Measurements from ENCODE around the gene CLMP. TPM values are rescaled to one million over a fixed set of nuclear protein-coding genes. Genes with fewer than 3 reads are reported as not detected.

CLMP gene
- total and polyA plus RNA-seq, 4 donors: 5.2 to 22.9 (median 12.3) TPM

DNA sequence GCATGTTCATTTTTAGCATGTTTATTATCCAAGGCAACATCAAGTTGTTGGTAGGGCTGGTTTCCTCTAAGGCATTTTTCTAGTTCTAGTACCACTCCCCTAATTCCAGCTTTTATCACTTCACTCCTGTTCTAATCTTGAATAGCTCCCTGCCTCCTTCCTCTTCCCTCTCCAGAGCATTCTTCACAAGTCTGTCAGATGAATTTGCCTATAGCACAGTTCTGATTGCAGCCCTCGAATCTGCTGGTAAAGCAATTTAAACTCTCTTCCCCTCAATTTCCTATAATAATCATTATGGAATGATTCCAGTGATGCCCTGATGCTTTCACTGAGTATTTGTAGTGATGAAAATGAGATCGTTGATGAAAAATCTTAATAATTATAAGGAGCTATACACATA is 43.3 kb downstream of the CLMP start:
- 78 to 79% methylated on average over 2 of the region's 2 CpGs for WGBS, 2 donors
- H3K36me3 ChIP-seq (ENCODE audit: control insufficient read depth in 4 of 4, insufficient read depth in 4 of 4, low read length in 4 of 4): no peaks in the 10 kb centered on the region
- TF ChIP-seq, protein P1, sequence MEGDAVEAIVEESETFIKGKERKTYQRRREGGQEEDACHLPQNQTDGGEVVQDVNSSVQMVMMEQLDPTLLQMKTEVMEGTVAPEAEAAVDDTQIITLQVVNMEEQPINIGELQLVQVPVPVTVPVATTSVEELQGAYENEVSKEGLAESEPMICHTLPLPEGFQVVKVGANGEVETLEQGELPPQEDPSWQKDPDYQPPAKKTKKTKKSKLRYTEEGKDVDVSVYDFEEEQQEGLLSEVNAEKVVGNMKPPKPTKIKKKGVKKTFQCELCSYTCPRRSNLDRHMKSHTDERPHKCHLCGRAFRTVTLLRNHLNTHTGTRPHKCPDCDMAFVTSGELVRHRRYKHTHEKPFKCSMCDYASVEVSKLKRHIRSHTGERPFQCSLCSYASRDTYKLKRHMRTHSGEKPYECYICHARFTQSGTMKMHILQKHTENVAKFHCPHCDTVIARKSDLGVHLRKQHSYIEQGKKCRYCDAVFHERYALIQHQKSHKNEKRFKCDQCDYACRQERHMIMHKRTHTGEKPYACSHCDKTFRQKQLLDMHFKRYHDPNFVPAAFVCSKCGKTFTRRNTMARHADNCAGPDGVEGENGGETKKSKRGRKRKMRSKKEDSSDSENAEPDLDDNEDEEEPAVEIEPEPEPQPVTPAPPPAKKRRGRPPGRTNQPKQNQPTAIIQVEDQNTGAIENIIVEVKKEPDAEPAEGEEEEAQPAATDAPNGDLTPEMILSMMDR (IDR thresholded peaks at IDR 0.05; ENCODE audit: control extremely low read depth, extremely low read depth): no peak
- DNase-seq (no peak), ATAC-seq (ENCODE audit: insufficient read depth, low FRiP score) (no peak)
- H3K9ac ChIP-seq (ENCODE audit: insufficient read depth in 1 of 2, low read length in 2 of 2): no peak overlapping the region
- no peak overlapping the region for H3K4me3 ChIP-seq
- H3K4me1 ChIP-seq (ENCODE audit: control insufficient read depth in 5 of 5, insufficient read depth in 5 of 5, low read length in 5 of 5): no peaks in the 10 kb centered on the region
- H3K9me3 ChIP-seq (ENCODE audit: control insufficient read depth in 4 of 4, insufficient read depth in 3 of 4, low read length in 3 of 4): peaks cover 0 to 7% (median 0%) of the 10 kb centered on the region in 4 donors
- H3K27ac ChIP-seq (ENCODE audit: low read depth in 1 of 2, low read length in 1 of 2): no peak overlapping the region
- H3K27me3 ChIP-seq (ENCODE audit: control insufficient read depth in 3 of 3, insufficient read depth in 3 of 3, low read length in 2 of 3): no peaks in the 10 kb centered on the region

DNA sequence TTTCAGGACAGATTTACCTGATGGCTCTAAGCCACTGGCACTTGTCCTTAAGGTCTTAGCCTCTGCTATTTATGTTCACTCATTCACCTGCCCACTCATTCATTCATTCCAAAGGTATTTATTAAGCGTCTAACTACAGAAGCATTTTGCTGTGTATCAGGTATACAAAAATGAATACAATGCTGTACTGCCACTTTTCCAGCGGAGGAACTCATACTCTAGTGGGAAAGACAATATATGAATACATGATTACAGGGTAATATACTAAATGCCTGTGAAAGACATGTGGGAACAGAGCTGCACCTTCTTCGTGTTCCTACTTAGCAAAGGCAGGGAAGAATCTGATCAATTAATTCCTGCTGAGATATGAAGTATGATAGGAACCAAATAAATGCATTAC is 43.7 kb downstream of the CLMP start:
- 86 to 93% methylated on average over 3 of the region's 3 CpGs for WGBS, 2 donors
- no peaks in the 10 kb centered on the region for H3K36me3 ChIP-seq (ENCODE audit: control insufficient read depth in 4 of 4, insufficient read depth in 4 of 4, low read length in 4 of 4)
- no peaks in the 10 kb centered on the region for H3K4me1 ChIP-seq (ENCODE audit: control insufficient read depth in 5 of 5, insufficient read depth in 5 of 5, low read length in 5 of 5)
- H3K27ac ChIP-seq (ENCODE audit: low read depth in 1 of 2, low read length in 1 of 2): no peak overlapping the region
- no peaks in the 10 kb centered on the region for H3K27me3 ChIP-seq (ENCODE audit: control insufficient read depth in 3 of 3, insufficient read depth in 3 of 3, low read length in 2 of 3)
- TF ChIP-seq, protein P1 (IDR thresholded peaks at IDR 0.05; ENCODE audit: control extremely low read depth, extremely low read depth): no peak
- H3K9me3 ChIP-seq (ENCODE audit: control insufficient read depth in 4 of 4, insufficient read depth in 3 of 4, low read length in 3 of 4): peaks cover 0 to 7% (median 0%) of the 10 kb centered on the region in 4 donors
- H3K9ac ChIP-seq (ENCODE audit: insufficient read depth in 1 of 2, low read length in 2 of 2): no peak overlapping the region
- ATAC-seq (ENCODE audit: insufficient read depth, low FRiP score) (no peak), DNase-seq (no peak)
- no peak overlapping the region for H3K4me3 ChIP-seq

DNA sequence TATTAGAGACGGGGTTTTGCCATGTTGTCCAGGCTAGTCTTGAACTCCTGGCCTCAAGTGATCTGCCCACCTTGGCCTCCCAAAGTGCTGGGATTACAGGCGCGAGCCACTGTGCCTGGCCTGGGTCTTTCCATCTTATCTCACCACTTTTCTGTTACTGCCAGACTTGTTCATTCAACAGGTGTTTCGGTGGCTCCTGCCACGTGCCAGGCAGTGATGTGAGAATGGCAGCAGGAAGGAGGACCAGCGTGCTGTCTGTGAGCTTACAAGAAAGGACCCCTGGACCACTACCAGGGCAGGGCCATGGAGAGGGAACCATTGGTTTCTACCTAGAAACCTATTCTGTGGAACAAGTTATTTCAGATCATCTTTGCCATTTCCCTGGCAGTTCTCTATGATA is 44.2 kb downstream of the CLMP start:
- H3K4me3 ChIP-seq: no peak overlapping the region
- no peaks in the 10 kb centered on the region for H3K36me3 ChIP-seq (ENCODE audit: control insufficient read depth in 4 of 4, insufficient read depth in 4 of 4, low read length in 4 of 4)
- DNase-seq (no peak), ATAC-seq (ENCODE audit: insufficient read depth, low FRiP score) (no peak)
- TF ChIP-seq, protein P1 (IDR thresholded peaks at IDR 0.05; ENCODE audit: control extremely low read depth, extremely low read depth): no peak
- no peaks in the 10 kb centered on the region for H3K27me3 ChIP-seq (ENCODE audit: control insufficient read depth in 3 of 3, insufficient read depth in 3 of 3, low read length in 2 of 3)
- no peaks in the 10 kb centered on the region for H3K4me1 ChIP-seq (ENCODE audit: control insufficient read depth in 5 of 5, insufficient read depth in 5 of 5, low read length in 5 of 5)
- H3K9me3 ChIP-seq (ENCODE audit: control insufficient read depth in 4 of 4, insufficient read depth in 3 of 4, low read length in 3 of 4): peaks cover 0 to 3% (median 0%) of the 10 kb centered on the region in 4 donors
- H3K9ac ChIP-seq (ENCODE audit: insufficient read depth in 1 of 2, low read length in 2 of 2): no peak overlapping the region
- 89 to 95% methylated on average over 6 of the region's 6 CpGs for WGBS, 2 donors
- no peak overlapping the region for H3K27ac ChIP-seq (ENCODE audit: low read depth in 1 of 2, low read length in 1 of 2)

DNA sequence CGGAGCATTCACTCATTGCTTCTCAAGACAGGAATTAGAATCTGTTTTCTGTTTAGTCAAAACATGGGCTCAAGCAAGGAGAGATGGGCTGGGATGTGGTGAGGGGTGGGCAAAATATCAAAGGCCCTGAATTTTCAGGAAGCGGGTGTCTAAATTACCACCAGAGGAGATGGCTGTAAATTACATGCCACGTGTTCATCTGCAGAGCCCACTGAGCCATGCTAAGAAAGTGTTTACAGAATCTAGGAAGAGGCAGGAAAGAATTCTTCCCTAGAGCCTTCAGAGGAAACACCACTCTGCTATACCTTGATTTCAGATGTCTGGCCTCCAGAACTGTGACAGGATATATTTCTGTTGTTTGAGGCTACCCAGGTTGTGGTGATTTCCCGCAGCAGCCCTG is 46.1 kb downstream of the CLMP start:
- H3K27me3 ChIP-seq (ENCODE audit: control insufficient read depth in 3 of 3, insufficient read depth in 3 of 3, low read length in 2 of 3): no peaks in the 10 kb centered on the region
- H3K9ac ChIP-seq (ENCODE audit: insufficient read depth in 1 of 2, low read length in 2 of 2): no peak overlapping the region
- TF ChIP-seq, protein P1 (IDR thresholded peaks at IDR 0.05; ENCODE audit: control extremely low read depth, extremely low read depth): no peak
- WGBS, 2 donors: 70 to 79% methylated on average over 4 of the region's 4 CpGs
- no peak for DNase-seq
- H3K36me3 ChIP-seq (ENCODE audit: control insufficient read depth in 4 of 4, insufficient read depth in 4 of 4, low read length in 4 of 4): no peaks in the 10 kb centered on the region
- H3K27ac ChIP-seq (ENCODE audit: low read depth in 1 of 2, low read length in 1 of 2): no peak overlapping the region
- H3K4me1 ChIP-seq (ENCODE audit: control insufficient read depth in 5 of 5, insufficient read depth in 5 of 5, low read length in 5 of 5): peaks cover 0 to 3% (median 0%) of the 10 kb centered on the region in 5 donors
- H3K9me3 ChIP-seq (ENCODE audit: control insufficient read depth in 4 of 4, insufficient read depth in 3 of 4, low read length in 3 of 4): peaks cover 0 to under 1% (median 0%) of the 10 kb centered on the region in 4 donors
- no peak for ATAC-seq (ENCODE audit: insufficient read depth, low FRiP score)
- H3K4me3 ChIP-seq: no peak overlapping the region
